ENCODE results near the gene CDKN2AIP. TPM values are rescaled to one million over a fixed set of nuclear protein-coding genes. Genes with fewer than 3 reads are reported as not detected.

CDKN2AIP gene
- total and polyA plus RNA-seq, 7 donors: 12.9 to 35.0 (median 17.7) TPM

- peaks cover 0 to 13% (median 8%) of the 10 kb centered on the region in 4 donors for H3K4me1 ChIP-seq
- intact Hi-C loops (cut with DNase I): loop anchor here (10.0 kb wide), 1 partner anchor 477 kb away; no protein-coding TSS in a partner anchor
- TF ChIP-seq POLR2A (IDR thresholded peaks at IDR 0.05) (no peak), EP300 (IDR thresholded peaks at IDR 0.05) (no peak), POLR2AphosphoS5 (IDR thresholded peaks at IDR 0.05) (no peak), CTCF (IDR thresholded peaks at IDR 0.05) (no peak)
These were observed 43.0 kb upstream of the CDKN2AIP start for GRCh38 chr4:183401473-183401872.

DNA sequence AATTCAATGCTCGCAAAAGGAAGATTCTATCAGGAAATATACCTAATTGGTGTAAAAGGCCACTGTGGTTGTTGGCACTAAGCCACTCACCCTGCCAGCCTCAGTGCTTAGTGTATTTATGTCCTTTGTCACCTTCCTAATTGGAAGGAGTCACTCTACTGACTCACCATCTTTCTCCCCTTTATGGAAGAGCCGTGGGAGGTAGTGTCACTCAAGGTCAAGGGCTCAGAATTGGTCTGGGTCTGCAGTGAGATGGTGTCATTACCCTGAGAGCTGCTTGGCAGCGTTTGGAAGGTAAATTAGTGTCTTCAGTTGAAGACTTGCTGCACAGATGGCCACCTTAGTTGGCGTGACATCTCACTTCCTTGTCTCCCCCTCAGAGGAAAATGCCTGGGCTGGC, 41.7 kb upstream of the CDKN2AIP start:
- H3K9me3 ChIP-seq: no peaks in the 10 kb centered on the region
- TF ChIP-seq POLR2AphosphoS5 (IDR thresholded peaks at IDR 0.05) (no peak), CTCF (IDR thresholded peaks at IDR 0.05) (no peak), EP300 (IDR thresholded peaks at IDR 0.05) (no peak), POLR2A (IDR thresholded peaks at IDR 0.05) (no peak)
- no peaks in the 10 kb centered on the region for H3K27me3 ChIP-seq
- DNase-seq: no peak
- intact Hi-C loops (cut with DNase I): loop anchor here (10.0 kb wide), 1 partner anchor 478 kb away; no protein-coding TSS in a partner anchor
- peaks cover 0 to 19% (median 8%) of the 10 kb centered on the region in 4 donors for H3K4me1 ChIP-seq
- no peaks in the 10 kb centered on the region for H3K36me3 ChIP-seq
- 60 to 70% methylated on average over 4 of the region's 4 CpGs for WGBS, 2 donors
- no peak overlapping the region for H3K27ac ChIP-seq
- H3K4me3 ChIP-seq: no peak overlapping the region

More at GRCh38 chr4:183401473-183401872, 43.0 kb upstream of the CDKN2AIP start:
- Histone ChIP-seq H3K27me3 (no peaks in the 10 kb centered on the region), H3K36me3 (no peaks in the 10 kb centered on the region), H3K27ac (no peak overlapping the region), H3K9me3 (no peaks in the 10 kb centered on the region), H3K4me3 (no peak overlapping the region)
- DNase-seq: peak; percentile 2
- WGBS, 2 donors: 83 to 88% methylated on average over 4 of the region's 4 CpGs

- H3K9me3 ChIP-seq: no peaks in the 10 kb centered on the region
- peaks cover 0 to 12% (median under 1%) of the 10 kb centered on the region in 4 donors for H3K4me1 ChIP-seq
- no peak for TF ChIP-seq CTCF (IDR thresholded peaks at IDR 0.05)
- no peak for TF ChIP-seq EP300 (IDR thresholded peaks at IDR 0.05)
- no peak for TF ChIP-seq POLR2AphosphoS5 (IDR thresholded peaks at IDR 0.05)
- no peak for TF ChIP-seq POLR2A (IDR thresholded peaks at IDR 0.05)
- H3K27me3 ChIP-seq: no peaks in the 10 kb centered on the region
- intact Hi-C loops (cut with DNase I): loop anchor here (10.0 kb wide), 1 partner anchor 479 kb away; no protein-coding TSS in a partner anchor
- 87 to 92% methylated on average over 9 of the region's 9 CpGs for WGBS, 2 donors
- no peak overlapping the region for H3K4me3 ChIP-seq
- no peak for DNase-seq
- no peak overlapping the region for H3K27ac ChIP-seq
- no peaks in the 10 kb centered on the region for H3K36me3 ChIP-seq
These were observed 41.0 kb upstream of the CDKN2AIP start for GRCh38 chr4:183403486-183403885.

DNA sequence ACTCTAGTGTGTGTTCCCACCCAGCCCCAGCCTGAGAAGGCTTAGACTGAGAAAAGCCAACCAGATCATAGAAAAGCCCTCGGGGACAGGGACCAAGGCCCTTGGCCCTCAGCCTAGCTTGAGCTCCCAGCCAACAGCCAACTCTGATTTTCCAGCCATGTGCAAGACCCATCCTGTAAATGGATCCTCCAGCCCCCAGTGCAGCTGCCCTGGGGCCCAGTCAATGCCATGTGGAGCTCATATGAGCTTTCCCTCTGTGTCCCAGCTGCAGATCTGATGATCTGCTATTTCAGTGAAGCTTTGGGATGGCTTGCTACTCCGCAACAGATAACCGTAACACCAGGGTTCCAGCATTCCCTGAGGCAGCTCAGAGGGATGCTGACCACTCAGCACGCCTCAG, 40.5 kb upstream of the CDKN2AIP start:
- Histone ChIP-seq H3K27ac (no peak overlapping the region), H3K4me1 (peaks cover 0 to 8% (median 0%) of the 10 kb centered on the region in 4 donors), H3K27me3 (no peaks in the 10 kb centered on the region), H3K4me3 (no peak overlapping the region), H3K36me3 (no peaks in the 10 kb centered on the region), H3K9me3 (no peaks in the 10 kb centered on the region)
- no peak for DNase-seq
- WGBS, 2 donors: 92 to 96% methylated on average over 4 of the region's 4 CpGs
- TF ChIP-seq POLR2AphosphoS5 (IDR thresholded peaks at IDR 0.05) (no peak), EP300 (IDR thresholded peaks at IDR 0.05) (no peak), POLR2A (IDR thresholded peaks at IDR 0.05) (no peak), CTCF (IDR thresholded peaks at IDR 0.05) (no peak)
- intact Hi-C loops (cut with DNase I): loop anchor here (10.0 kb wide), 1 partner anchor 479 kb away; no protein-coding TSS in a partner anchor

DNA sequence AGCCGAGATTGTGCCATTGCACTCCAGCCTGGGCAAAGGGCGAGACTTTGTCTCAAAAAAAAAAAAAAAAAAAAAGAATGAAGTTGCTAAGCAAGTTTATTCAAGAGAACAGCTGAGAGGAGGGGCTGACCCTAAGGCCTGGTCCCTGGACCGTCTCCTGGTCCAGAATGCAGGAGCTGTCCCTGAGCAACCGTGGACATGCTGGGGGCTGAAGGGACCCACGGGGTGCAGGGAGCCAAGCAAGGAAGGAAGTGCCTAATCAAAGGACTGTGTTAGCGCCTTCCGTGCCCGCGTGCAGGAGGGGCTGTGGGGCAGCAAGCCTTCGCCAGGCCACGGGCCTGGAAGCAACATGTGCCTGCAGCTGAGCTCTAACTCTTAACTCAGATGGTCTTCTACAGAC, 39.1 kb upstream of the CDKN2AIP start:
- TF ChIP-seq POLR2AphosphoS5 (IDR thresholded peaks at IDR 0.05) (no peak), POLR2A (IDR thresholded peaks at IDR 0.05) (no peak), EP300 (IDR thresholded peaks at IDR 0.05) (no peak), CTCF (IDR thresholded peaks at IDR 0.05) (no peak)
- intact Hi-C loops (cut with DNase I): loop anchor here (10.0 kb wide), 1 partner anchor 481 kb away; no protein-coding TSS in a partner anchor
- Histone ChIP-seq H3K9me3 (no peaks in the 10 kb centered on the region), H3K4me1 (peaks cover 0 to 8% (median 0%) of the 10 kb centered on the region in 4 donors), H3K36me3 (no peaks in the 10 kb centered on the region), H3K27me3 (no peaks in the 10 kb centered on the region), H3K27ac (no peak overlapping the region), H3K4me3 (no peak overlapping the region)
- WGBS, 2 donors: 69 to 84% methylated on average over 11 of the region's 11 CpGs
- DNase-seq: peak; percentile 14
